ENCODE data around the gene RNF133.

Gene RNF133, protein sequence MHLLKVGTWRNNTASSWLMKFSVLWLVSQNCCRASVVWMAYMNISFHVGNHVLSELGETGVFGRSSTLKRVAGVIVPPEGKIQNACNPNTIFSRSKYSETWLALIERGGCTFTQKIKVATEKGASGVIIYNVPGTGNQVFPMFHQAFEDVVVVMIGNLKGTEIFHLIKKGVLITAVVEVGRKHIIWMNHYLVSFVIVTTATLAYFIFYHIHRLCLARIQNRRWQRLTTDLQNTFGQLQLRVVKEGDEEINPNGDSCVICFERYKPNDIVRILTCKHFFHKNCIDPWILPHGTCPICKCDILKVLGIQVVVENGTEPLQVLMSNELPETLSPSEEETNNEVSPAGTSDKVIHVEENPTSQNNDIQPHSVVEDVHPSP

DNA sequence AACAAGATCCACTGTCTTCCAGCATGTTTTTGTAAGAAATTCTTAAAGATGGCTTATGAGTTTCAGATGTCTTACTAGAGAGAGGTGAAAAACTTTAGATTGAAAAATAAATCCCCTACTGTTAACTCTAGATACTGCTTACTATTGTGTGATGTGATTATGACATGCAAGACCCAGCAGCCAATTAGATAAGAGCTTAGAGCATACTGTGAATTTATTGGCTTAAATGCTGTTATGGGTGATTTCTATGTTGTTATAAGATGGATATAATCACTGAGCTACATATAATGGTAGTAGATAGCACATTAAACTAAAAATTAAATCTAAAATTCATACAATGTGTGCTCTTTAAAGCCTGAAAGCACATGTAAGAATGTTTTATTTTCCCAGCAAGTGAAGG lies at the start of gene RNF133:
Gene RNF133, minus strand, starts transcription at position 101 of the 400 bp plus-strand sequence. CDS start 199 bp downstream, outside the sequence.
- no peak for DNase-seq

DNA sequence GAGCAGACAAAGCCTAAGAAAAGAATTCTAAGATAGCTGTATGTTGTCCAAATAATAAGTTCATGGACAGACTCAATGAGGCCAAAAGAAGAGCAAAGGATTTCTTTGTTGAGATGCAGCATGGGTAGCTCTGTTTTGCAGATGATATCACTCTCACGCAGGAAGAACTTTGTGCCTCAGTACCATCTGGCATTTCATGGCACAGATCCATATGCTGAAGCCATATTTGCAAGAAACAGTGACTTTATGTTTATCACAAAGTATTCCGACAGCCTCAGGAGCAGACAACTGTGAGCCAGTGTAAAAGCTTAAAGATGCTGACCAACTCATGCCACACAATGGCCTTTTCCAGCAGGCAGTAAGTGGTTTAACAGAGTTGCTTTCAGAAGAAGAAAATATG lies 49.3 kb upstream of the RNF133 start:
- no peak for DNase-seq

DNA sequence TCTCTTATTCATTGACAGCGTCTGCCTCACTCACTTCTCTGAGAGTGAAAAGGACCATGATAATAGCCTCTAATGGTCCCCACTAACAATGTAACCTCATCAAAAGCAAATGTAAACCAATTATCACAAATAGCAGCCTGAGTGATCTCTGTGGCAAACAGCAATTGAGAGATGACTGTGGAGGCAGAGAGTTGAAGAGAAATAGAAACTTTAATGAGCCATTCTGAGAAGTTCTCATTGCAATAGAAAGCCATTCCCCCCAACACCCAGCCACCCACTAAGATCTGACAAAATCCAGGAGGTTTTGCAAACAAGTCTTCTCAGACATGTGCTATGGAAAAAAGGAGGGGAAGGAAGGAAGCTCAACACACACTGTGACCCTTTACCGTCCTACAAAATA lies 48.0 kb upstream of the RNF133 start:
- no peak for DNase-seq

DNA sequence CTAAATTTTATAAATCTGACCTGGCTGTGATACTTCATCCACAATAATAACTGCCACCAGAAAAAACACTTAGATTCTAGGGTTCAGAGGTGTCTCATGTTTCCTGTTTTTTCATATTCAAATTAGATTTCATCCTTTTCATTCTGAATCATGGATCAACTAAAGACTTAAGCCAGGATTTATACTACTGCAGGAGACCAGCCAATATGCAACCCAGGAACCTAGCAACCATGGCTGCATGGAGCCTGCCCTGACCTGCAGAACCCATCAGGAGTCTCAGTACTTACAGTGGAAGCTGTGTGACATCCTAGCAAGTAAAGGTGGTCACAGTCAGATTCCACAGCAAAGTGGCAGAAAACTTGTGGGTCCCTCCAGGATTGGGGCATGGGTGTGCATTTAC lies 44.3 kb upstream of the RNF133 start:
- no peak for DNase-seq

DNA sequence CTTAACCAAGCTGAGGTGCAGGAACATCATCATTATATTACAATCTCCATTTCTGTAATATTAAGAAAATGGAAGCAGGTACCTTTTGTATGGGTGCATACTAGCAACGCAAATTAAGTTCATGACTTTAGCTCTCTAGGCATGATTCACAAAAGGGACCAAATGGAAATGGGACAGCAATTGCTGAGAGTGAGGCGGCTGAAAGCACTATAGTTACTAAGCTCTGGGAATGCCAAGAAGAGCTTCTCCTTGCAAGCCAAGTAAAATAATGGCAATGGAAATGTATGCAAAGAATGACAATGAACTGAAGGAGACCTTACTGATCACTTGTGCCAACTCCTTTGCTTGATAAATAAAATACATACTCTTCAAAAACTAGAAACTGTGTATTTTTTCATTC lies 40.0 kb upstream of the RNF133 start:
- DNase-seq: no peak

DNA sequence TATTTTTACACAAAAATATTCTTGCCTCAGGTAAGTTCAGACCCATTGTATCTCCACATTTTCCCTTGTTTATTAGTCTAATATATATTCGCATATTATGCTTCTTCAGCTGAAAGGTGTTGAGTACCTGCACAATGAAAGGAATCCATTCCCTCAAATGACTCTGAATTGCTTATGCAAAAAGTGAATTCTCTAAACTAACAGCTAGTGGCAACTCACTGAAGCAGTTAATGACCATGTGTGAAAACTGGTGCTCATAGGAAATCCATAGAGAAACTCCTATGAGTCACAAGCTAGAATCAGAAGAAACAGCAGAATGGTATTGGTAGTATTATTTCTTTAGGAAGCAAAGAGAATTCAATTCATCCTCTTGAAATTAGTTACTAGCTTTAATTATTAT lies 37.3 kb upstream of the RNF133 start:
- DNase-seq: no peak

DNA sequence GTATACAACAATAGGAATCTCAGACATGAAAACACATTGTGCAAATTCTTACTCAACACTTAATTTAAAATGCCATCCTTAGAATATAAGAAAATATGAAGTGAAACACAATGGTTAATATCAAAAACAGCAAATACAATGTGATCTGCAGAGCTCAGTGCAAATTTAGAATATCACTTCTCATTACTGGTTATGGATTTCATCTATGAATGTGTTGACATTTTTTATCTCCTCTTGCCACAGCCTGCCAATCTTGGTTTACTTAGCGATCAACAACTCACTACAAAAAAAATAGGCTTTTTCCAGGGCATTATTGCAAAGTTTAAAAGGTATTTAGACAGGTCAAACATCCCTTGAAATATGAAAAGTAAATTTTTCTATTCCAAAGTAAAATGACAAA lies 28.8 kb upstream of the RNF133 start:
- DNase-seq: no peak

DNA sequence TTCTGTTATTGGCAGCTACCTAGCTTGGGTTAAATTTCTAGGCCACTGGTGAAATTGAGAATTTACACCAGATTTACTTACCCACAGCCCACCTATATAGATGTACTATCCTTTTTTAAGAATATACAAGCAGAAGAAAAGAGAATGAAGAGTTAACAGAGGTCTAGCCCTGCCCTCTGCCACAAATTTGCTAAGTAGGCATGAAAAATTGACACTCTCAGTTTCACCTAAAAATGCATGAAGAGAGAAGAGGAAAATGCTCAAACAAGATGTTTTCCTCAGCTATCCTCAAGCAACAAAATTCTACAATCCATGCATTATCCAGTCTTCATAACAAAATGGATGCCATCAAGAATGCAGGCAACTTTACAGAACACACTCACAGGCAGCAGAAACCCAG lies 28.4 kb upstream of the RNF133 start:
- DNase-seq: no peak

DNA sequence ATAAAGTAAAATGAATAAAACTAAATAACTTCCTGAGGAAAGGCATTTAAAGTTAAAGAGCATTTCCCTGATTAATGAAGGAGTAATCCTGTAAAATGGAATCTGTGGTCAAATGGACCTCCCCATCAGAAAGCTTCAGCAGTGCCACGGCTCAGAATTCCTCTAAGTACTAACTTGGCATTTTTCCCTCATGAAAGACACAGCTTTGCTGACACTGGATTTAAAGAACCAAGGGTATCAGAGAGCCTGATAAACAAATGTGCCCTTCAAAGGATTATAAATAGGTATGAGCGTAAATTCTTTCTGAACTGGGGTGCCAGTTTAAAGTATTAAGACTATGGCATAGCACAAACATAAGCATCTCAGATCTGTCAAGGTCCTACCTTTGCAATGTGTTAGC lies 28.0 kb upstream of the RNF133 start:
- DNase-seq: no peak

DNA sequence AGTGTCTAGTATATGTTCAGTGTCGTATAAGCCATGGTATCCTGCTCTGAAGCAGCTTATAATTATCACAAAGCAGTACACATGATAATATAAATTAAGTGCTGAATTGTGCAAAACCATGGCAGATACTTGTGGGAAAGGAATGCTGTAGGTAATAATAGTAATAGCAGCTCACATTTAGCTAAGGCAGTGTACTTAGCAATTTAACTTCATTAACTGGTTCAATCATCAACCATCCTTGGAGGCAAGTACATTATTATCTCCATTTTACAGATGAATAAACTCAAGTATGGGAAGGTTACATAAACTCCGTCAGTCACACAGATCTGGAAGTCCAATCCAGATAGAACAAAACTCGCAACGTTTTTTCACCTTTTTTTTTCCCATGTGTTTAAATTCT lies 25.4 kb upstream of the RNF133 start:
- DNase-seq: no peak

DNA sequence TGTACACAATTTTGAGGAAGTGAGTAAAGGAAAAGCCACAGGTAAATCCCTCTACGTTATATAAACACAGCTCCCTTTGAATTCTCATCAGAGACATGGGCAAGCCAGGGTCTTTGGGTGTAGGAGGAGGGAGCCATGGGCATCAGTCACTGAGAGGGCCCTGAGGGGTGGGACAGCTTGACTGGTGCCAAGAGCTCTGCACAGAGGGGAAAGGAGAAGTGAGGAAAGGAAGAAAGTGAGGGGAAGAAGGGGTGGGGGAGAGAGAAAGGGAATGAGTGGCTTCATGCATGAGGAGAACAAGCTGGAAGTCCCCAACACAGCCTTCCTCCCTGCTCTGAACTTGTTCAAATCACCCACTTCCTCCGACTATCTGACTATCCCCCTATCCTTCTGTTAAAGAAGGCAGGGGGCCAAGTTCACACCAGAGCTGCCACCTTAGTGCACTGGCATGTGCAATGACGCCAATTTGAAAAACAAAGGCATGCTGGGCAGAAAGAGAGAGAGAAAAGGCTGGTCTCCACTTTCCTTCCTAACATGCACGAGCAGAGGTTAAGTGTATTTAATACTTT lies 20.2 kb upstream of the RNF133 start:
- DNase-seq: no peak

DNA sequence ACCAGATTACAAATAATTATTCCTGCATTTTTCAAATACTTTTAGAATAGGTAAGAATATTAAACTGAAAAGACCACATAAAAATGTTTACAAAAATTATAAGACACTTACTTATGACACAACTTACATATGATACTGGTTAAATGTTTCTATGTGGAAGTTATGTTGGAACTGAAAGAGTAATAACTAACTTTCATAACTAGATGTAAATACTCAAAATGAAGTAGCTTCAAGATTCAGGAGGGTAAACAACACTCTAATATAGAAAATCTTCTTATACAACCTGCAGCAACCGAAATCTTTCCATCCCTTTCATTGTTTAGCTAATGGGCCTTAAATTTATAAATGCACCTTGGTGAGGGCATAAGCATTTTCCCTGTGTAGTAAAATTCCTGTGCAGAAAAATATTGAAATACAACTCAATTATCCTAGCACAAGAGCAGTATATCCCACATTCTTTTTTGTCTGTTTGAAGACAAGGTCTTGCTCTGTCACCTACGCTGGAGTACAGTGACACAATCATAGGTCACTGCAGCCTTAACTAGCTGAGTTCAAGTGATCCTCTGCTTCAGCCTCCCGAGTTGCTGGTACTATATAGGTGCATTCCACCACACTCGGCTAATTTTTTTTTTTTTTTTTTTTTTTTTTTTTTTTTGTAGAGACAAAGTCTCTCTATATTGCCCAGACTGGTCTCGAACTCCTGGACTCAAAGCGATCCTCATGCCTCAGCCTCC lies 18.6 kb upstream of the RNF133 start:
- no peak for DNase-seq

DNA sequence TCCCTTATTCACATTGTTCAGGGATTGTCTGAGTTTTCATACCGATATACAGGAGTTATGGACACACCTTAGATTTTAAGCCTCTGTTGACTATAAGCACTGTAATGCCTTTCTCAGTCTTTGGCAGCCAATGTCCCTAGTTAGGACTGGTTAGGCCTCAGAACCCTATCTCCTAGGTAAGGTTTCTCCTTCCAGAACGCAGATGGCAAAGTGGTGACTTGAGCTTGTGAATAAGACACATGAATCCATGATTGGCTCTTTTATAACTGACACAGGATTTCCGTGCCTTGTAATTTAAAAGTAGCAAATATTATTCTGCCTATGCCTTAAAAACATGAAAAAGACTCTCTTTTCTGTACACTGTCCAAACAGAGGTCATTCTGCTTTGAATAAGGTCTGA lies 16.3 kb upstream of the RNF133 start:
- no peak for DNase-seq

DNA sequence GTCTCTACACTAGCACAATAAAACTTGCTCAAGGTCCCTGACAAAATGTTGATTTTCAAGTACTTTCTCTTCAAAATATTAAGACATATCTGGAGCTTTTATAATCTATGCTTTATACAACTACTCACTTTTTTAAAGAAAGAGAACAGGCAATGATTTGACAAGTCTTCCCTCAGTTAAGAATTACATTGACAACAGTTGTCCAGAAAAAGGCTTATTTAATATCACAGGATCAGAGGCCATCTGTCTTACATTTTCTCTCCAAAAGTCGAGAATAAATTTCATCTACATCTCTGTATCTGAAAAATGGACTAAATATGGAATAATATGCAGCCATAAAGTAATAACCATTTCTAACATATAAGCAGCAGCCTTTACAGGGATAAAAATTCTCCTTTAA lies 12.0 kb upstream of the RNF133 start:
- no peak for DNase-seq

DNA sequence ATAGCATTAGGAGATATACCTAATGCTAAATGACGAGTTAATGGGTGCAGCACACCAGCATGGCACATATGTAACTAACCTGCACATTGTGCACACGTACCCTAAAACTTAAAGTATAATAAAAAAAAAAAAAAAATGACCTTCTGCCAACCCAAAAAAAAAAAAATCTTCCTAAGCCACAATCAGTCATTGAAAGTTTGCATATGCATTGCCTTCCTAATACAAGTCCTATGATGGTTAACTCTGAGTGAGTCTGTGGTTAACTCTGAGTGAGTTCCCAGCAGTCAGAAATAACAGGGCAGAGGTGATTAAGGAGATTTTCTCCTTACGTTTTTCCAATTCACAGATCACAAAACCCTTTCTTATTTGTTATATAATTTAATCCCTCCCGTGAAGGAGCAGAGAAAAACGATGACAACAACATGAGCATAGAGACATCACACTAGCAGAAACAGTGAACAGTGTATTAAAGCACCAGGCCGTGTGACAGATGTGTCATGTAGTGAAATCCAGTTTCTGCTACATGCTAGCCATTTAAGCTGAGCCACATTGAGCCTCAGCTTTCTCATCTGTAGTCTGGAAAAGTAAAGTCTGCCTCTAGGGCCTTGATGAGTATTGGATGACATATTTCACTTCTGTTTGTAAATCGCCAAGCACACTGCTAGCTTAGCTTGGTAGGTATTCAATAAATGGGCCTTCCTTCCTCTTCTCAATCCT lies 11.2 kb upstream of the RNF133 start:
- DNase-seq: no peak

DNA sequence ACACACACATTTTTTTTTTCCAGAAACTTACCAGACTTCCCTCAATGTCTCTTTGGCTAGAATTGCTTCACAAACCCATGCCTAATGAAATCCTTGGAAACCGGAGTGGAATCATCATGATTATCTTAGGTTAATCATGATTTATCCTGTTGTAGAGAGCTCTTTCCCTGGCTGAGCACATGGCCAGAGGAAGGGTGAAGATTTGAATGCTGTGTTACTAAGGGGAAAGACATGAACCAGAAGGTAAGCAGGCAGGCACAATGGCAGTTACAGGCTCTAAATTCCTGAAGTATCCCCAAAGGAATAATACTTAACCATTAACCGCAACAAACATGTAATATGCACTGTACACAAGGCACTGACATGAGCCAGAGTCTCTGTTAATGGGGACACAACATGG lies 7.9 kb upstream of the RNF133 start:
- no peak for DNase-seq

DNA sequence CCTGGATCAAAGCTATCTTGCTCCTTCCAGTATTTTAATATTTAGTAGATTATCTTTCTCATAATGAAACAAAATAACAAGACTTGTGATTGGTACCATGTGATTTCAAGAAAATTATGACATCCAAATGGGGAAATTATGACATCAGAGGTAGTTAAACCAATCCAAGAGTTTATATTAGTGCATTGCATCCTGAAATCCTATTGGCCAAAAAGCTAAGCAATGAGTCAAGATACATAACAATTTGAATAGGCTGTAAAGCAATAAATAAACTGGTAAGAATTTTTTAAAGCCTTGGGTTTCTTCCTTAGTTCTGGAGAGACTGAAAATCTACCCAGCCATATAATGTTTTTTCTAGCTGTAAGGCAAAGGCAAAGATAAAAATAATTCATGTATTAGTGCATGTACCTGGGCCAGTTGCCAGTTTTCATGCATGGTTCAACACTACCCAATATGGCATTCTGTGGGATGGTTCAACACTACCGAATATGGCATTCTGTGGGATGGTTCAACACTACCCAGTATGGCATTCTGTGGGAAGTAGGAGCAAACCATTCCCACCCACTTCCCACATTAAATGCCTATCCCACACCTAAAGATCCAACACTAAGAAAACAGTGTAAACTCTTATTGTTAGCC lies 4.1 kb upstream of the RNF133 start, which contains the start of gene RNF148:
Gene RNF148, minus strand, starts transcription at position 51 of the 639 bp plus-strand sequence. CDS start 172 bp downstream, outside the sequence.
- DNase-seq: no peak

DNA sequence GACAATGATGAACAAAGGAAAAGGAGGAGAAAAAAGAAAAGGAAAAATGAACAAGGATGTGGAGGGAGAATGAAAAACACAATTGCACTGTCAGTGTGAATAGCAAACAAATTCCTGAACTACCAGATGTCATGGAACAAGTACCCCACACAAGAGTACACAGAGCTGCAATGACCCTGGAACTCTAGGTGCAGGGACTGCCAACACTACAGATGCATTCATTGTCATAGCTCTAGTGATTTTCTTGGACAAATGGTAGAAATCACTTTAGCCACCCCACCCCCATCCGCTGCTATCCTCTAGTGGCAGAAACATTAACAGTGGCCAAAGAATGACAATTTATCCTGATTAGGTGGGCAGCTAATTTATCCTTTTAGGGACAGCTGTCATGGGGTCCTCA lies 3.1 kb downstream of the RNF133 start:
- DNase-seq: no peak

DNA sequence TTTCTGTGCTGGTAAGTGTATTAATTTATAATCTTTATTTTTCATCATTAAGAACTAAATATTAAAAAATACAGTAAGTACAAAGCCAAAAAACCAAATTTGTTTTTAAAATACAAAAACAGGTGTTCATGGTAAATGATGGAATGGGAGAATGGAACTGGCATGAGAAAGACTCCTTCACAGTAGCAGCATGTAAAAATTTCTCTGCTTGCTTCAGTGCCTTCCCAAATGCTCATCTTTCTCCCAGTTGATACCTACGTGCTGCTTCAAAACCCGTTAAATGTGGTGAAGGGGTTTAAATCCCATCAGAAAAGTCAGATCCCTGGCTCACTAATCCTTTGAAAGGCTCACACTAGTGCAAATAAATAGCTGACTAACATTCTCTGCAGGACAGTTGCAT lies 4.2 kb downstream of the RNF133 start:
- no peak for DNase-seq

DNA sequence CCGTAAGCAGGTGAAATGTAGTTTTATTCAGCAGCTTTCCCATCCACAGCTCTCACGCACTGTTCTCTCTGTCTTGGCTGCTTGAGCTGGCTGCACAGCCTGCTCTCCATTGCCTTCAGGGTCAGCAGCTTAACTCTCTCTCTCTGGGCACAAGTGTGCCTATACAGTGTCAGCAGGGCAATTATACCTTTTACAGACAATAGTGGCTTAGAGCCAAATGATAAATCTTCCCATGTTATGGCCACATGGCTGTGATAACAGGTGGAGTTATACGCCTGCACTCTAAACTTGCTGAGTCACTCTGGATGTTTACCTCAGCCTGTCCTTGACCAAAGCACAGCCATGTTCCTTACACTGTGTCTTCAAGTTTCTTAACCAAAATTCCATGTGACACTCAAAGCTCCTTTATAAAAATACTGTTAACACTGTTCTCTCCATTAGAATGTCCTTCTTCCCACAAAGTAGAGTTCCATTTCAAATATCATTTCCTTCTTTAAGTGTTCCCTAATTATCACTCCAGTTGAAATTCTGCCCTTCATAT lies 6.1 kb downstream of the RNF133 start:
- DNase-seq: no peak

DNA sequence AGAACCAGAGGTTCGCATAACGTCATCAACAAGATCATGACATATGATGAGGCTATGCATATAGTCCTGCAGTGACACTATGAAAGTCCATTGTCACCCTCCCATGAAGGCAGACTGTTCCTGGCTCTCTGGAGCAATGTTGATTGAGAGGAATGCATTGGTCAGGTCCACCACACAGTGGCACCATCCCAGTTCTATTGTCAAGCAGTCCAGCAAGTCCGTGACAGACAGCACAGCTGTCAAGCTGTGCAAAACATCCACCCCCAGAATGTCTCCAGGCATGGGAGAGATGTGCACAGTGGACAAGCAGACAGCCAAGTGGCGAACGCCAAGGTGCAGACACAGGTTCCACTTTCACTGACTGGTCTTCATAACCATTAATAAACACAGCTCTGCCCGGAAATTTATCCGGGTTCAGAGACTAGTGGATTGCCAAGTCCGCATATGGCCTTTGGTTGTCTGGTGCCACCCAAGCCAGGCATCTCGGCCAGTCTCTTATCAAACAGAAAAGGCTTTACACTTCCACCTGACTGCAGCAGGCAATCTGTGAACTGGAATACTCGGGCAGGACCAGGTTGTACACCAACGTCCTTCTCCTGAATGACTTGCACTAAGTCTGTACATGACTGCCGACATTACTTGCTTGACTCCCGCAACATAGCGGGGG lies 7.2 kb downstream of the RNF133 start:
- DNase-seq: no peak

All from CD4-positive, alpha-beta T cell treated with Interleukin-10 for 1 hour (primary cell).